ENCODE results near the gene ITIH6.
"Not testable (repeated sequence)": the region's sequence is repeated elsewhere in the genome, so short reads cannot be mapped to it uniquely, and the experiment has no call there.

ITIH6 gene

DNA sequence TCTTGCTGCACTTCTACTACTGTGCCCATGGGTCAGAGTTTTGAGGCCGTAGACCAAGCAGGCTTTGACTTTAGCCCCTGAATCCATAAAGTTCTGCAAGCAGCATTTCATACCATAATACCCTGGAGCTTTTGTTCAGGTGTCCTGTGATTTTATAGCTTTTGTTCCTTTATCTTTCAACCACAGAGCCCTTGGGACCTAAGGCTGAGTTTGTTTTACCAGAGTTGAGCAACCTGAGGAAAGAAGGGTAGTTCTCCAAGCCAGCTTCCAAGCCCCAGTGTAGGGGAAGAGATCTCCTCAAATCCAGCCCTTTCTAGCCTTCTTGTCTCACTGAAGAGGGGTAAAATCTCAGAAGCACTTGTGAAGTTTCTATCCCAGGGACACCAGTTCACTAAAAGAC lies 44.6 kb upstream of the ITIH6 start:
- Histone ChIP-seq H3K27ac (ENCODE audit: low read depth, low read length) (no peak overlapping the region), H3K4me2 (ENCODE audit: low read length) (no peak overlapping the region), H4K20me1 (ENCODE audit: control insufficient read depth, insufficient read depth, low read depth, low read length) (no peaks in the 10 kb centered on the region), H3F3A (ENCODE audit: control insufficient read depth, insufficient read depth) (no peaks in the 10 kb centered on the region), H3K27me3 (ENCODE audit: control insufficient read depth, low read length) (no peaks in the 10 kb centered on the region), H3K9me2 (replicated peaks; ENCODE audit: control insufficient read depth, low read length) (no peaks in the 10 kb centered on the region), H3K79me2 (ENCODE audit: control insufficient read depth, low read length) (no peaks in the 10 kb centered on the region), H3K4me1 (ENCODE audit: control insufficient read depth, low read length) (no peaks in the 10 kb centered on the region), H3K36me3 (ENCODE audit: control insufficient read depth, low read length) (no peaks in the 10 kb centered on the region), H3K9me3 (ENCODE audit: control insufficient read depth, insufficient read depth, low read length) (no peaks in the 10 kb centered on the region), H3K4me3 (ENCODE audit: low read length) (no peak overlapping the region)
- no peak for TF ChIP-seq EZH2phosphoT487 (IDR thresholded peaks at IDR 0.05; ENCODE audit: borderline replicate concordance, low read length)
- TF ChIP-seq, protein P1, sequence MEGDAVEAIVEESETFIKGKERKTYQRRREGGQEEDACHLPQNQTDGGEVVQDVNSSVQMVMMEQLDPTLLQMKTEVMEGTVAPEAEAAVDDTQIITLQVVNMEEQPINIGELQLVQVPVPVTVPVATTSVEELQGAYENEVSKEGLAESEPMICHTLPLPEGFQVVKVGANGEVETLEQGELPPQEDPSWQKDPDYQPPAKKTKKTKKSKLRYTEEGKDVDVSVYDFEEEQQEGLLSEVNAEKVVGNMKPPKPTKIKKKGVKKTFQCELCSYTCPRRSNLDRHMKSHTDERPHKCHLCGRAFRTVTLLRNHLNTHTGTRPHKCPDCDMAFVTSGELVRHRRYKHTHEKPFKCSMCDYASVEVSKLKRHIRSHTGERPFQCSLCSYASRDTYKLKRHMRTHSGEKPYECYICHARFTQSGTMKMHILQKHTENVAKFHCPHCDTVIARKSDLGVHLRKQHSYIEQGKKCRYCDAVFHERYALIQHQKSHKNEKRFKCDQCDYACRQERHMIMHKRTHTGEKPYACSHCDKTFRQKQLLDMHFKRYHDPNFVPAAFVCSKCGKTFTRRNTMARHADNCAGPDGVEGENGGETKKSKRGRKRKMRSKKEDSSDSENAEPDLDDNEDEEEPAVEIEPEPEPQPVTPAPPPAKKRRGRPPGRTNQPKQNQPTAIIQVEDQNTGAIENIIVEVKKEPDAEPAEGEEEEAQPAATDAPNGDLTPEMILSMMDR (IDR thresholded peaks at IDR 0.05; ENCODE audit: low read depth, low read length, poor library complexity, severe bottlenecking): no peak

DNA sequence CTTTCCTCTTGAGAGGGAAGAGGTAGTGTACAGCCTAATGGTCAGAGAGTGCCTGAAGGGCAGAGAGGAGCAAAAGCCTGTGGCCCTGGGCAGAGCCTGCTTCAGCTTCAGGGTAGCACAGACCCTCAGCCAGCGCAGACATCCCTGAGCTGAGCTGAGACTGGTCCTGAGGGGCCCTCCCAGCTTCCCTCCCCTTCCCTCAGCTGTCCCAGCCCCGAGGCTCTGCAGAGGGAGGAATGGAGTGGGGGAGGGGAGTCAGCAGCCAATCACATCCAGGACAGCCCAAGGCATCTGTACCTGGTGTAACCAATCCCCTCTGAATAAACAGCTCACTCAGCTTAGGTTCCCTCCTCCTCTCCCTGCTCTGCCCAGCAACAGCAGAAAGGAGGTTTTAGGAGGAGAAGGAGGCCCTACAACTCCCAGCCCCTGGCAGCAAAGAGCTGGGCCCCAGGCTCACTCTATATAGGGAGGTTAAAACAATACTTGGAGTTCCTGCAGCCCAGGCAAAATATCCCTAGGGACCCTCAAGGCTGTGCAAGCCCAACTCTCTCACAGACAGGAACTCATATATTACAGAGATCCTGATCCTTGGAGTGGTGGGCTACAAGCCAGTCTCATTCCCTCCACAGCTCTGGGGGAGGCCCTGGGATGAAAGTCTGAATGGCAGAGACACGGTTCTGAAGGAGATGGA lies 43.3 kb upstream of the ITIH6 start:
- not testable (repeated sequence) for H3K4me1 ChIP-seq (ENCODE audit: control insufficient read depth, low read length); H3K36me3 ChIP-seq (ENCODE audit: control insufficient read depth, low read length); H3K27ac ChIP-seq (ENCODE audit: low read depth, low read length); H4K20me1 ChIP-seq (ENCODE audit: control insufficient read depth, insufficient read depth, low read depth, low read length); H3F3A ChIP-seq (ENCODE audit: control insufficient read depth, insufficient read depth); H3K27me3 ChIP-seq (ENCODE audit: control insufficient read depth, low read length); H3K9me3 ChIP-seq (ENCODE audit: control insufficient read depth, insufficient read depth, low read length); H3K4me2 ChIP-seq (ENCODE audit: low read length); H3K79me2 ChIP-seq (ENCODE audit: control insufficient read depth, low read length); H3K4me3 ChIP-seq (ENCODE audit: low read length); H3K9me2 ChIP-seq (replicated peaks; ENCODE audit: control insufficient read depth, low read length)

DNA sequence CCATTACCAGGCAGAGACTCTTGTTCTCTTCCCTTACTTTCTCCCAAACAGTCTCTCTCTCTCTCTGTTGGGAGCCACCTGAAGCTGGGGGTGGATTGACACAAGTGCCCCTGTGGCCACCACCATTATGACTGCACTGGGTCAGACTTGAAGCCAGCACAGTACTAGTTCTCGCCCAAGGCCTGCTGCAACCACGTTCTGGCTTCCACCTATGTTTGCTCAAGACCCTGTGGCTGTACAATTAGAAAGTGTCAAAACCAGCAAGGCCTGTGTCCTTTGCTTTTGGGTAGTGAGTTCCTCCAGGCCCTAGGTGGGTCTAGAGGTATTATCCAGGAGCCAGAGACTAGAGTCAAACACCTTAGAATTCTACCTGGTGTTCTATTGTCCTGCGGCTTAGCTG lies 40.5 kb upstream of the ITIH6 start:
- Histone ChIP-seq H3K9me2 (replicated peaks; ENCODE audit: control insufficient read depth, low read length) (no peaks in the 10 kb centered on the region), H3K4me3 (ENCODE audit: low read length) (no peak overlapping the region), H3K4me2 (ENCODE audit: low read length) (no peak overlapping the region), H3K27me3 (ENCODE audit: control insufficient read depth, low read length) (no peaks in the 10 kb centered on the region), H3K79me2 (ENCODE audit: control insufficient read depth, low read length) (no peaks in the 10 kb centered on the region), H3K4me1 (ENCODE audit: control insufficient read depth, low read length) (no peaks in the 10 kb centered on the region), H3K9me3 (ENCODE audit: control insufficient read depth, insufficient read depth, low read length) (no peaks in the 10 kb centered on the region), H3K36me3 (ENCODE audit: control insufficient read depth, low read length) (no peaks in the 10 kb centered on the region), H3F3A (ENCODE audit: control insufficient read depth, insufficient read depth) (no peaks in the 10 kb centered on the region), H3K27ac (ENCODE audit: low read depth, low read length) (no peak overlapping the region), H4K20me1 (ENCODE audit: control insufficient read depth, insufficient read depth, low read depth, low read length) (no peaks in the 10 kb centered on the region)
- TF ChIP-seq, protein P1 (IDR thresholded peaks at IDR 0.05; ENCODE audit: low read depth, low read length, poor library complexity, severe bottlenecking): no peak
- TF ChIP-seq EZH2phosphoT487 (IDR thresholded peaks at IDR 0.05; ENCODE audit: borderline replicate concordance, low read length): no peak

DNA sequence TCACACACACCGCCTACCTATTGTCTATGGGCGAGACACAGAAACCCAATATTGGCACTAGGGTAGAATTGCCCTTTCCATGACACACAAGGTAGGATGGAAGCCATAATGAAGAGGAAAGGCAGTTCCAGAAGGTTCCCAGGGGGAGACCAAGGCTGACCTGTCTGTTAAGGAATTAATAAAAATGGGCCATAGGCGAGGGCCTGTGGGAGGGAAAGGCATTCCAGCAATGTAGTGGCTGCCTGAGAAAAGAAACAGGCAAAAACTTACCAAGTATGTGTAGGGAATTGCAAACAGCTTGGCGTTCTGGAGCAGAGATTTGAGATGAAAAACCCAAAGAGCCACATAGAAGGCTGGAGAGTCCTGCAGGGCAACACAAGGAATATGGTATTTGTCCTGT lies 28.5 kb upstream of the ITIH6 start:
- H3K9me3 ChIP-seq (ENCODE audit: control insufficient read depth, insufficient read depth, low read length): no peaks in the 10 kb centered on the region
- H3K4me3 ChIP-seq (ENCODE audit: low read length): no peak overlapping the region
- no peak for TF ChIP-seq EZH2phosphoT487 (IDR thresholded peaks at IDR 0.05; ENCODE audit: borderline replicate concordance, low read length)
- TF ChIP-seq, protein P1 (IDR thresholded peaks at IDR 0.05; ENCODE audit: low read depth, low read length, poor library complexity, severe bottlenecking): no peak

More for the DNA sequence above, 28.5 kb upstream of the ITIH6 start:
- H3F3A ChIP-seq (ENCODE audit: control insufficient read depth, insufficient read depth): no peaks in the 10 kb centered on the region
- no peaks in the 10 kb centered on the region for H3K79me2 ChIP-seq (ENCODE audit: control insufficient read depth, low read length)
- no peaks in the 10 kb centered on the region for H4K20me1 ChIP-seq (ENCODE audit: control insufficient read depth, insufficient read depth, low read depth, low read length)
- no peak overlapping the region for H3K27ac ChIP-seq (ENCODE audit: low read depth, low read length)
- no peaks in the 10 kb centered on the region for H3K36me3 ChIP-seq (ENCODE audit: control insufficient read depth, low read length)
- no peaks in the 10 kb centered on the region for H3K27me3 ChIP-seq (ENCODE audit: control insufficient read depth, low read length)
- H3K9me2 ChIP-seq (replicated peaks; ENCODE audit: control insufficient read depth, low read length): no peaks in the 10 kb centered on the region
- no peaks in the 10 kb centered on the region for H3K4me1 ChIP-seq (ENCODE audit: control insufficient read depth, low read length)
- H3K4me2 ChIP-seq (ENCODE audit: low read length): no peak overlapping the region

All from DOHH2 (cell line).